ENCODE results near the gene PTK7. TPM values are rescaled to one million over a fixed set of nuclear protein-coding genes. Genes with fewer than 3 reads are reported as not detected.

The PTK7 gene
- total and polyA plus RNA-seq, 2 donors (not counting 3 experiments of a cell fraction or from before 2014, with no cell fraction given) = 41.9 to 65.6 TPM

- H4K20me1 ChIP-seq (replicated peaks; ENCODE audit: control insufficient read depth, extremely low read depth, insufficient read depth, low read length) = no peaks in the 10 kb centered on the region
- no peaks in the 10 kb centered on the region for H3K4me1 ChIP-seq (ENCODE audit: control insufficient read depth, extremely low read depth, insufficient read depth, low read length)
- no peak overlapping the region for H2AFZ ChIP-seq (ENCODE audit: low read depth, low read length)
- no peaks in the 10 kb centered on the region for H3K9me1 ChIP-seq (replicated peaks; ENCODE audit: control insufficient read depth, extremely low read depth, insufficient read depth, low read length)
- no peak overlapping the region for H3K4me3 ChIP-seq (replicated peaks in 1 of 3; ENCODE audit: insufficient read depth in 1 of 3, low read depth in 1 of 3, low read length in 3 of 3)
- H3K27me3 ChIP-seq (ENCODE audit: control insufficient read depth in 2 of 2, insufficient read depth in 2 of 2, low read length in 2 of 2) = no peaks in the 10 kb centered on the region
- ChIA-PET POLR2A (no interaction called here), CTCF (interaction anchor here (0.8 kb wide), 1 partner anchor 114 kb away, joined by 3 read pairs; no protein-coding TSS in a partner anchor)
- H3K4me2 ChIP-seq (ENCODE audit: insufficient read depth, low read length) = no peak overlapping the region
- dilution Hi-C loops (cut with MboI; ENCODE audit: extremely low pct_ligation_motif_present, low sequenced_read_pairs) (no loop called here), intact Hi-C loops (cut with micrococcal nuclease) (no loop called here)
- H3K36me3 ChIP-seq (ENCODE audit: control insufficient read depth in 2 of 2, extremely low read depth in 1 of 2, insufficient read depth in 2 of 2, low read length in 2 of 2) = peaks cover 18 to 35% of the 10 kb centered on the region in 2 experiments
- BruUV-seq (replicated peaks) = no TSS peak
- FAIRE-seq (no peak), DNase-seq (ENCODE audit: low read depth, low spot score) (no peak)
- no peaks in the 10 kb centered on the region for H3K9me3 ChIP-seq (replicated peaks; ENCODE audit: control insufficient read depth, insufficient read depth, low read length)
- TF ChIP-seq FOS (IDR thresholded peaks at IDR 0.05; ENCODE audit: borderline replicate concordance, insufficient read depth, low read length) = no peak
- no peak for TF ChIP-seq GATA2 (IDR thresholded peaks at IDR 0.05; ENCODE audit: insufficient read depth, insufficient read length, low read depth, low read length)
- TF ChIP-seq MAX (IDR thresholded peaks at IDR 0.05; ENCODE audit: insufficient read depth, insufficient read length) = no peak
- TF ChIP-seq CTCF (IDR thresholded peaks at IDR 0.05; ENCODE audit: extremely low read depth in 1 of 2, insufficient read depth in 1 of 2, low read depth in 1 of 2, low read length in 2 of 2) = no peak
- no peak for TF ChIP-seq JUN (IDR thresholded peaks at IDR 0.05; ENCODE audit: borderline replicate concordance, insufficient read depth, insufficient read length, low read depth)
- TF ChIP-seq POLR2AphosphoS5 (IDR thresholded peaks at IDR 0.05; ENCODE audit: insufficient read depth, low read depth, low read length) = no peak
- no peak for TF ChIP-seq MYC (IDR thresholded peaks at IDR 0.05; ENCODE audit: low read depth, low read length)
- no peak for TF ChIP-seq EZH2 (IDR thresholded peaks at IDR 0.05; ENCODE audit: borderline replicate concordance, low read depth, low read length, severe bottlenecking)
- TF ChIP-seq POLR2A (IDR thresholded peaks at IDR 0.05; ENCODE audit: low read depth, low read length) = no peak
- H3K27ac ChIP-seq (ENCODE audit: insufficient read depth, low read depth, low read length) = no peak overlapping the region
- H3K79me2 ChIP-seq (ENCODE audit: control insufficient read depth, insufficient read depth, low read length) = peaks cover 9% of the 10 kb centered on the region
- H3K9ac ChIP-seq (replicated peaks; ENCODE audit: extremely low read depth, insufficient read depth, low read length) = no peak overlapping the region
Measured at GRCh38 chr6:43029120-43029519, 47.0 kb upstream of the PTK7 start.
